ENCODE measurements around the gene WWOX.

The WWOX gene

GRCh38 chr16:79013930-79014660, 914.6 kb downstream of the WWOX start:
- Mint-ChIP-seq H3K27me3 (ENCODE audit: low read depth) (no peaks in the 10 kb centered on the region), H3K4me1 (ENCODE audit: low read depth) (peaks cover 2% of the 10 kb centered on the region), H3K4me3 (no peak overlapping the region), H3K9me3 (no peaks in the 10 kb centered on the region), H3K27ac (no peak overlapping the region), H3K36me3 (ENCODE audit: low read depth) (no peaks in the 10 kb centered on the region)
- no peak for DNase-seq (ENCODE audit: low spot score)

- Mint-ChIP-seq H3K4me1 (ENCODE audit: low read depth) (no peaks in the 10 kb centered on the region), H3K36me3 (ENCODE audit: low read depth) (no peaks in the 10 kb centered on the region), H3K27me3 (ENCODE audit: low read depth) (no peaks in the 10 kb centered on the region), H3K9me3 (no peaks in the 10 kb centered on the region), H3K27ac (no peak overlapping the region), H3K4me3 (no peak overlapping the region)
- DNase-seq (ENCODE audit: low spot score) = no peak
Observed at GRCh38 chr16:79018650-79019429, 919.4 kb downstream of the WWOX start.

- Mint-ChIP-seq H3K36me3 (ENCODE audit: low read depth) (no peaks in the 10 kb centered on the region), H3K9me3 (no peaks in the 10 kb centered on the region), H3K4me3 (no peak overlapping the region), H3K4me1 (ENCODE audit: low read depth) (no peaks in the 10 kb centered on the region), H3K27ac (no peak overlapping the region), H3K27me3 (ENCODE audit: low read depth) (no peaks in the 10 kb centered on the region)
- DNase-seq (ENCODE audit: low spot score) = no peak
Observed at GRCh38 chr16:79019431-79019830, 920.0 kb downstream of the WWOX start.

GRCh38 chr16:79021991-79022630, 922.7 kb downstream of the WWOX start:
- no peaks in the 10 kb centered on the region for H3K27me3 Mint-ChIP-seq (ENCODE audit: low read depth)
- H3K9me3 Mint-ChIP-seq = no peaks in the 10 kb centered on the region
- no peak overlapping the region for H3K27ac Mint-ChIP-seq
- DNase-seq (ENCODE audit: low spot score) = no peak
- H3K4me1 Mint-ChIP-seq (ENCODE audit: low read depth) = no peaks in the 10 kb centered on the region
- H3K4me3 Mint-ChIP-seq = no peak overlapping the region
- H3K36me3 Mint-ChIP-seq (ENCODE audit: low read depth) = no peaks in the 10 kb centered on the region

GRCh38 chr16:79026117-79026516, 926.7 kb downstream of the WWOX start:
- Mint-ChIP-seq H3K27ac (no peak overlapping the region), H3K9me3 (no peaks in the 10 kb centered on the region), H3K4me1 (ENCODE audit: low read depth) (peaks cover 5% of the 10 kb centered on the region), H3K4me3 (no peak overlapping the region), H3K36me3 (ENCODE audit: low read depth) (no peaks in the 10 kb centered on the region), H3K27me3 (ENCODE audit: low read depth) (no peaks in the 10 kb centered on the region)
- no peak for DNase-seq (ENCODE audit: low spot score)

GRCh38 chr16:79036541-79036940, 937.1 kb downstream of the WWOX start:
- no peaks in the 10 kb centered on the region for H3K4me1 Mint-ChIP-seq (ENCODE audit: low read depth)
- DNase-seq (ENCODE audit: low spot score) = no peak
- no peaks in the 10 kb centered on the region for H3K27me3 Mint-ChIP-seq (ENCODE audit: low read depth)
- peaks cover 8% of the 10 kb centered on the region for H3K9me3 Mint-ChIP-seq
- H3K4me3 Mint-ChIP-seq = no peak overlapping the region
- H3K27ac Mint-ChIP-seq = no peak overlapping the region
- no peaks in the 10 kb centered on the region for H3K36me3 Mint-ChIP-seq (ENCODE audit: low read depth)

- Mint-ChIP-seq H3K27me3 (ENCODE audit: low read depth) (no peaks in the 10 kb centered on the region), H3K27ac (no peak overlapping the region), H3K9me3 (peaks cover 7% of the 10 kb centered on the region), H3K4me1 (ENCODE audit: low read depth) (no peaks in the 10 kb centered on the region), H3K4me3 (no peak overlapping the region), H3K36me3 (ENCODE audit: low read depth) (no peaks in the 10 kb centered on the region)
- DNase-seq (ENCODE audit: low spot score) = no peak
Observed at GRCh38 chr16:79037521-79038373, 938.3 kb downstream of the WWOX start.

GRCh38 chr16:79041206-79041605, 941.8 kb downstream of the WWOX start:
- Mint-ChIP-seq H3K27ac (no peak overlapping the region), H3K9me3 (no peaks in the 10 kb centered on the region), H3K36me3 (ENCODE audit: low read depth) (no peaks in the 10 kb centered on the region), H3K27me3 (ENCODE audit: low read depth) (no peaks in the 10 kb centered on the region), H3K4me3 (no peak overlapping the region), H3K4me1 (ENCODE audit: low read depth) (peaks cover 5% of the 10 kb centered on the region)
- no peak for DNase-seq (ENCODE audit: low spot score)

- no peaks in the 10 kb centered on the region for H3K36me3 Mint-ChIP-seq (ENCODE audit: low read depth)
- peaks cover 9% of the 10 kb centered on the region for H3K4me1 Mint-ChIP-seq (ENCODE audit: low read depth)
- no peak overlapping the region for H3K4me3 Mint-ChIP-seq
- H3K27ac Mint-ChIP-seq = no peak overlapping the region
- no peaks in the 10 kb centered on the region for H3K9me3 Mint-ChIP-seq
- H3K27me3 Mint-ChIP-seq (ENCODE audit: low read depth) = no peaks in the 10 kb centered on the region
- DNase-seq (ENCODE audit: low spot score) = no peak
Observed at GRCh38 chr16:79042141-79042540, 942.7 kb downstream of the WWOX start.

- Mint-ChIP-seq H3K4me3 (no peak overlapping the region), H3K9me3 (no peaks in the 10 kb centered on the region), H3K36me3 (ENCODE audit: low read depth) (no peaks in the 10 kb centered on the region), H3K27me3 (ENCODE audit: low read depth) (no peaks in the 10 kb centered on the region), H3K27ac (no peak overlapping the region), H3K4me1 (ENCODE audit: low read depth) (peaks cover 9% of the 10 kb centered on the region)
- DNase-seq (ENCODE audit: low spot score) = no peak
Observed at GRCh38 chr16:79042886-79043285, 943.4 kb downstream of the WWOX start.

GRCh38 chr16:79045191-79045590, 945.7 kb downstream of the WWOX start:
- DNase-seq (ENCODE audit: low spot score) = no peak
- Mint-ChIP-seq H3K4me1 (ENCODE audit: low read depth) (peaks cover 9% of the 10 kb centered on the region), H3K36me3 (ENCODE audit: low read depth) (no peaks in the 10 kb centered on the region), H3K27ac (no peak overlapping the region), H3K27me3 (ENCODE audit: low read depth) (no peaks in the 10 kb centered on the region), H3K4me3 (no peak overlapping the region), H3K9me3 (no peaks in the 10 kb centered on the region)

GRCh38 chr16:79047337-79047736, 947.9 kb downstream of the WWOX start:
- Mint-ChIP-seq H3K4me3 (no peak overlapping the region), H3K27me3 (ENCODE audit: low read depth) (no peaks in the 10 kb centered on the region), H3K9me3 (no peaks in the 10 kb centered on the region), H3K4me1 (ENCODE audit: low read depth) (peaks cover 9% of the 10 kb centered on the region), H3K27ac (no peak overlapping the region), H3K36me3 (ENCODE audit: low read depth) (no peaks in the 10 kb centered on the region)
- no peak for DNase-seq (ENCODE audit: low spot score)

- Mint-ChIP-seq H3K4me1 (ENCODE audit: low read depth) (peaks cover 3% of the 10 kb centered on the region), H3K9me3 (peaks cover 5% of the 10 kb centered on the region), H3K27me3 (ENCODE audit: low read depth) (no peaks in the 10 kb centered on the region), H3K36me3 (ENCODE audit: low read depth) (no peaks in the 10 kb centered on the region), H3K4me3 (no peak overlapping the region), H3K27ac (no peak overlapping the region)
- no peak for DNase-seq (ENCODE audit: low spot score)
Observed at GRCh38 chr16:79049040-79049439, 949.6 kb downstream of the WWOX start.
